SU-DHL-6 (cell line): ENCODE results near the gene GRIN2A.

Experiments used
- H2AFZ ChIP-seq: fragments of 200-600 bp; sonication (generic); 2 replicates; pipeline ENCODE4 v1.6.1; 2014; ENCODE audit warnings: low read depth, mild to moderate bottlenecking, moderate library complexity, mixed read lengths, antibody characterized with exemption, low read length; ENCODE audit not compliant: severe bottlenecking
- H3F3A ChIP-seq: fragments of 200-600 bp; shearing (Covaris generic); 2 replicates; pipeline ENCODE4 v1.6.0; 2016; ENCODE audit warnings: antibody characterized with exemption, mild to moderate bottlenecking; ENCODE audit not compliant: insufficient read depth
- H3K27ac ChIP-seq: fragments of 200-600 bp; sonication (generic); 2 replicates; pipeline ENCODE4 v1.5.1; 2016; ENCODE audit warnings: low read depth, mild to moderate bottlenecking, low read length, moderate library complexity, mixed read lengths
- H3K27me3 ChIP-seq: fragments of 200-600 bp; sonication (generic), shearing (Covaris generic); 2 replicates; pipeline ENCODE4 v1.6.0; 2014; ENCODE audit warnings: mild to moderate bottlenecking, low read length
- H3K36me3 ChIP-seq: fragments of 200-600 bp; sonication (generic); 2 replicates; pipeline ENCODE4 v1.6.1; 2014; ENCODE audit warnings: mild to moderate bottlenecking, low read length, mixed read lengths
- H3K4me2 ChIP-seq: fragments of 300-600, 200-600 bp; shearing (Covaris generic), sonication (generic); 2 replicates; pipeline ENCODE4 v1.6.0; 2014; ENCODE audit warnings: low read length, low read depth, mild to moderate bottlenecking; ENCODE audit not compliant: poor library complexity, severe bottlenecking
- H3K4me3 ChIP-seq: fragments of 200-600 bp; sonication (generic); 2 replicates; pipeline ENCODE4 v1.5.1; 2014; ENCODE audit warnings: antibody characterized with exemption, low read length, mild to moderate bottlenecking, mixed read lengths; ENCODE audit not compliant: insufficient read depth, poor library complexity, severe bottlenecking
- H3K79me2 ChIP-seq: fragments of 200-600 bp; sonication (generic); 2 replicates; pipeline ENCODE4 v1.6.1; 2014; ENCODE audit warnings: mild to moderate bottlenecking, low read length, moderate library complexity; ENCODE audit not compliant: insufficient read depth
- H3K9ac ChIP-seq: fragments of 200-600 bp; sonication (generic); 2 replicates; pipeline ENCODE4 v1.7.0; 2014; ENCODE audit warnings: mild to moderate bottlenecking, low read length
- H3K9me2 ChIP-seq: fragments of 200-600 bp; sonication (generic); replicated peaks from 2 replicates; pipeline ENCODE4 v1.6.1; 2014; ENCODE audit warnings: low read length; ENCODE audit not compliant: insufficient read depth
- H3K9me3 ChIP-seq: fragments of 200-600 bp; sonication (generic); 2 replicates; pipeline ENCODE4 v1.6.1; 2014; ENCODE audit warnings: low read length, mixed read lengths; ENCODE audit not compliant: insufficient read depth
- H4K20me1 ChIP-seq: fragments of 200-600 bp; sonication (generic); 2 replicates; pipeline ENCODE4 v1.6.1; 2014; ENCODE audit warnings: low read depth, mild to moderate bottlenecking, antibody characterized with exemption, low read length, moderate library complexity, mixed read lengths
- CTCF ChIP-seq: fragments of 200-600 bp; sonication (generic); IDR thresholded peaks from one replicate; pipeline ENCODE4 v1.5.1; 2017; ENCODE audit warnings: antibody characterized with exemption, mild to moderate bottlenecking, low read length, moderate library complexity; ENCODE audit not compliant: insufficient read depth, poor library complexity, severe bottlenecking
- EZH2phosphoT487 ChIP-seq: fragments of 200-600 bp; sonication (generic), shearing (Covaris generic); conservative IDR thresholded peaks from 2 replicates; pipeline ENCODE4 v1.6.1; 2018; ENCODE audit warnings: mild to moderate bottlenecking, antibody characterized with exemption, low read length, moderate library complexity, mixed read lengths

Gene GRIN2A

GRCh38 chr16:10128397-10129258 is 53.6 kb downstream of the GRIN2A start:
- no peaks in the 10 kb centered on the region for H3K36me3 ChIP-seq
- H3K79me2 ChIP-seq, result no peaks in the 10 kb centered on the region
- H3F3A ChIP-seq, result no peaks in the 10 kb centered on the region
- H4K20me1 ChIP-seq, result no peaks in the 10 kb centered on the region
- no peaks in the 10 kb centered on the region for H3K9me2 ChIP-seq
- H3K9me3 ChIP-seq, result no peaks in the 10 kb centered on the region
- no peak overlapping the region for H3K4me3 ChIP-seq
- no peak overlapping the region for H3K4me2 ChIP-seq
- TF ChIP-seq CTCF (no peak), EZH2phosphoT487 (no peak)
- no peaks in the 10 kb centered on the region for H3K27me3 ChIP-seq
- H3K27ac ChIP-seq, result no peak overlapping the region
- no peak overlapping the region for H2AFZ ChIP-seq
- H3K9ac ChIP-seq, result no peak overlapping the region

DNA sequence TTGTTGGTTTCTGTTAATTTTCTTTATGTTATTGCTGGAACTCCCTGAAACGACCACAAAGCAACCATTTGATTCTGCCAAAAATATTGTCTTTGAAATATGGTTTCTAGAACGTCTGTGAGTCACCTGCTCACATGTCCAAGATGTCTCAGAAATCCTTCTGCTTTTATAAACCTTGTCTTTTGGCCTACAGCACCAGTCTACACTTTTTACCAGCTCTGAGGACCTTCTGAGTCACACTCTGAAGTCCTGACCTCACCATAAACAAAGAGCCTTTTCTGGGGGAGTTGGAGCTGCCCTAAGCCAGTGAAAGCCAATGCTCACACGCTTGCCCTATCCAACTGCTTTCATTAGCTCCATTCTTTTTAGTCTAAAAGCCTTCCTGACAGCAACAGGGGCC is 55.5 kb downstream of the GRIN2A start:
- no peaks in the 10 kb centered on the region for H4K20me1 ChIP-seq
- H3K4me2 ChIP-seq, result no peak overlapping the region
- H3K9me2 ChIP-seq, result no peaks in the 10 kb centered on the region
- H3K36me3 ChIP-seq, result no peaks in the 10 kb centered on the region
- no peaks in the 10 kb centered on the region for H3K9me3 ChIP-seq
- H3F3A ChIP-seq, result no peaks in the 10 kb centered on the region
- H2AFZ ChIP-seq, result no peak overlapping the region
- H3K79me2 ChIP-seq, result no peaks in the 10 kb centered on the region
- H3K9ac ChIP-seq, result no peak overlapping the region
- no peaks in the 10 kb centered on the region for H3K27me3 ChIP-seq
- no peak for TF ChIP-seq CTCF
- TF ChIP-seq EZH2phosphoT487, result no peak
- H3K4me3 ChIP-seq, result no peak overlapping the region
- no peak overlapping the region for H3K27ac ChIP-seq

- Histone ChIP-seq H2AFZ (no peak overlapping the region), H3K36me3 (no peaks in the 10 kb centered on the region), H4K20me1 (no peaks in the 10 kb centered on the region), H3K27ac (no peak overlapping the region), H3K9ac (no peak overlapping the region), H3K4me2 (no peak overlapping the region), H3F3A (no peaks in the 10 kb centered on the region), H3K4me3 (no peak overlapping the region), H3K9me3 (no peaks in the 10 kb centered on the region), H3K27me3 (no peaks in the 10 kb centered on the region), H3K79me2 (no peaks in the 10 kb centered on the region), H3K9me2 (no peaks in the 10 kb centered on the region)
- TF ChIP-seq CTCF, result no peak
- TF ChIP-seq EZH2phosphoT487, result no peak
These were observed 59.1 kb downstream of the GRIN2A start for GRCh38 chr16:10123141-10123540.
